Activated CD4-positive, alpha-beta T cell treated with anti-CD3 and anti-CD28 coated beads, Interleukin-2, amount 50 U/mL, for 16 hours (primary cell): Measurements from ENCODE around the gene KIF1B.

Experiments
- DNase-seq: peaks from one replicate; pipeline ENCODE4 v3.0.0-alpha.2; 2020

The KIF1B gene

GRCh38 chr1:10339815-10340214, 129.4 kb downstream of the KIF1B start:
- DNase-seq: no peak

GRCh38 chr1:10340930-10341590, 130.7 kb downstream of the KIF1B start:
- no peak for DNase-seq

GRCh38 chr1:10347109-10347508, 136.7 kb downstream of the KIF1B start:
- no peak for DNase-seq

- DNase-seq: no peak
Observed at GRCh38 chr1:10353282-10353681, 142.9 kb downstream of the KIF1B start.

- no peak for DNase-seq
Observed at GRCh38 chr1:10353693-10354092, 143.3 kb downstream of the KIF1B start.

GRCh38 chr1:10360045-10360444, 149.7 kb downstream of the KIF1B start:
- no peak for DNase-seq

GRCh38 chr1:10361515-10361914, 151.1 kb downstream of the KIF1B start:
- no peak for DNase-seq

GRCh38 chr1:10368194-10368593, 157.8 kb downstream of the KIF1B start:
- no peak for DNase-seq

GRCh38 chr1:10374442-10374860, 164.1 kb downstream of the KIF1B start:
- no peak for DNase-seq

- peak; percentile 30 for DNase-seq
Observed at GRCh38 chr1:10377365-10378029, 167.1 kb downstream of the KIF1B start.

GRCh38 chr1:10378081-10378841, 167.9 kb downstream of the KIF1B start:
- DNase-seq: no peak

- DNase-seq: no peak
Observed at GRCh38 chr1:10379101-10379620, 168.8 kb downstream of the KIF1B start.

GRCh38 chr1:10379676-10380075, 169.3 kb downstream of the KIF1B start:
- no peak for DNase-seq

GRCh38 chr1:10380594-10381275, 170.4 kb downstream of the KIF1B start:
- DNase-seq: no peak

GRCh38 chr1:10383630-10384029, 173.3 kb downstream of the KIF1B start:
- no peak for DNase-seq

GRCh38 chr1:10384219-10384618, 173.8 kb downstream of the KIF1B start:
- no peak for DNase-seq

GRCh38 chr1:10386761-10387676, 176.6 kb downstream of the KIF1B start:
- no peak for DNase-seq

- no peak for DNase-seq
Observed at GRCh38 chr1:10387677-10388386, 177.5 kb downstream of the KIF1B start.

GRCh38 chr1:10388387-10388715, 178.0 kb downstream of the KIF1B start:
- DNase-seq: no peak

GRCh38 chr1:10389271-10389973, 179.1 kb downstream of the KIF1B start:
- no peak for DNase-seq

GRCh38 chr1:10396870-10397269, 186.5 kb downstream of the KIF1B start:
- no peak for DNase-seq
